MM.1S (cell line): Measurements from ENCODE around the gene TBCA.

ENCODE experiments used
- DNase-seq: peaks from one replicate; pipeline ENCODE4 v3.0.0-alpha.2; 2015
- H2AFZ ChIP-seq: fragments of 300-600 bp; sonication (generic); 2 replicates; pipeline ENCODE4 v1.6.0; 2016; ENCODE audit warnings: antibody characterized with exemption, low read length
- H3F3A ChIP-seq: fragments of 300-600 bp; sonication (generic); 2 replicates; pipeline ENCODE4 v1.6.1; 2016; ENCODE audit warnings: mild to moderate bottlenecking, antibody characterized with exemption, low read length, moderate library complexity, mixed read lengths; ENCODE audit not compliant: insufficient read depth
- H3K27ac ChIP-seq: fragments of 300-600 bp; sonication (generic); 2 replicates; pipeline ENCODE4 v1.5.1; 2016; ENCODE audit warnings: mild to moderate bottlenecking, low read length
- H3K27me3 ChIP-seq: fragments of 300-600 bp; sonication (generic); replicated peaks from 2 replicates; pipeline ENCODE4 v1.6.0; 2016; ENCODE audit warnings: low read length; ENCODE audit not compliant: insufficient read depth
- H3K36me3 ChIP-seq: fragments of 300-600 bp; sonication (generic); replicated peaks from 2 replicates; pipeline ENCODE4 v1.6.1; 2016; ENCODE audit warnings: mild to moderate bottlenecking, low read length, mixed read lengths; ENCODE audit not compliant: insufficient read depth
- H3K4me1 ChIP-seq: fragments of 300-600 bp; sonication (generic); 2 replicates; pipeline ENCODE4 v1.6.1; 2016; ENCODE audit warnings: low read length, mixed read lengths
- H3K4me2 ChIP-seq: fragments of 300-600 bp; sonication (generic); 2 replicates; pipeline ENCODE4 v1.6.0; 2016; ENCODE audit warnings: low read depth, low read length
- H3K4me3 ChIP-seq: fragments of 300-600 bp; sonication (generic); 2 replicates; pipeline ENCODE4 v1.5.1; 2016; ENCODE audit warnings: low read length, mixed read lengths
- H3K79me2 ChIP-seq: fragments of 300-600 bp; sonication (generic); 2 replicates; pipeline ENCODE4 v1.6.1; 2016; ENCODE audit warnings: mixed run types, low read length, mixed read lengths
- H3K9ac ChIP-seq: fragments of 300-600 bp; sonication (generic); 2 replicates; pipeline ENCODE4 v1.6.1; 2016; ENCODE audit warnings: low read length, mixed read lengths
- H3K9me2 ChIP-seq: fragments of 300-600 bp; sonication (generic); replicated peaks from 2 replicates; pipeline ENCODE4 v1.6.1; 2016; ENCODE audit warnings: mild to moderate bottlenecking, low read length, mixed read lengths; ENCODE audit not compliant: insufficient read depth
- H3K9me3 ChIP-seq: fragments of 300-600 bp; sonication (generic); replicated peaks from 2 replicates; pipeline ENCODE4 v1.6.1; 2016; ENCODE audit warnings: mild to moderate bottlenecking, low read length, mixed read lengths; ENCODE audit not compliant: insufficient read depth
- H4K20me1 ChIP-seq: fragments of 300-600 bp; sonication (generic); 2 replicates; pipeline ENCODE4 v1.6.1; 2016; ENCODE audit warnings: mild to moderate bottlenecking, low read length, moderate library complexity, mixed read lengths; ENCODE audit not compliant: insufficient read depth
- EZH2 ChIP-seq: fragments of 300-600 bp; sonication (generic); optimal IDR thresholded peaks from 2 replicates; pipeline ENCODE3; 2017; ENCODE audit warnings: low read depth, mild to moderate bottlenecking, antibody characterized with exemption, low read length, mixed read lengths
- EZH2phosphoT487 ChIP-seq: fragments of 300-600 bp; sonication (generic); IDR thresholded peaks from 2 replicates; pipeline ENCODE4 v1.6.1; 2018; ENCODE audit warnings: antibody characterized with exemption, low read length
- TF ChIP-seq, protein P1 (sequence below): fragments of 300-600 bp; sonication (generic); IDR thresholded peaks from 2 replicates; pipeline ENCODE4 v1.5.1; 2016; ENCODE audit warnings: antibody characterized with exemption, low read length, mixed read lengths

Gene TBCA

DNA sequence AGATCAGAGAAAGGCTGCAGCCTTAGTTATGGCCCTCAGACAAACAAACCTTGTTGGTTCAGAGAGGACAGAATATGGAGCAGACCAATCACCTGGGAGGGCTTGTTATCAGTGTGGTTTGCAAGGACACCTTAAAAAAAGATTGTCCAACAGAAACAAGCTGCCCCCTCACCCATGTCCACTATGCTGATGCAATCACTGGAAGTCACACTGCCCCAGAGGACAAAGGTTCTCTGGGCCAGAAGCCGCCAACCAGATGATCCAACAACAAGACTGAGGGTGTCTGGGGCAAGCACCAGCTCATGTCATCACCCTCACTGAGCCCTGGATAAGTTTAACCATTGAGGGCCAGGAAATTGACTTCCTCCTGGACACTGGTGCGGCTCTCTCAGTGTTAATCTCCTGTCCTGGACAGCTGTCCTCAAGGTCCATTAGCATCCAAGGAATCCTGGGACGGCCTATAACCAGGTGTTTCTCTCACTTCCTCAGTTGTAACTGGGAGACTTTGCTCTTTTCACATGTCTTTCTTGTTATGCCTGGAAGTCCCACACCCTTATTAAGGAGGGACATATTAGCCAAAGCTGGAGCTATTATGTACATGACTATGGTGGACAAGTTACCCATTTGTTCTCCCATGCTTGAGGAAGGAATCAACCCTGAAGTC lies 36.9 kb upstream of the TBCA start:
- Histone ChIP-seq H3K9ac (no peak overlapping the region), H3K9me2 (no peaks in the 10 kb centered on the region), H2AFZ (no peak overlapping the region), H3K27ac (no peak overlapping the region), H3K4me2 (no peak overlapping the region), H3K79me2 (no peaks in the 10 kb centered on the region), H3F3A (no peaks in the 10 kb centered on the region), H3K27me3 (no peaks in the 10 kb centered on the region), H3K4me1 (no peaks in the 10 kb centered on the region), H3K9me3 (no peaks in the 10 kb centered on the region), H3K4me3 (no peak overlapping the region), H4K20me1 (no peaks in the 10 kb centered on the region), H3K36me3 (no peaks in the 10 kb centered on the region)
- TF ChIP-seq, protein P1, sequence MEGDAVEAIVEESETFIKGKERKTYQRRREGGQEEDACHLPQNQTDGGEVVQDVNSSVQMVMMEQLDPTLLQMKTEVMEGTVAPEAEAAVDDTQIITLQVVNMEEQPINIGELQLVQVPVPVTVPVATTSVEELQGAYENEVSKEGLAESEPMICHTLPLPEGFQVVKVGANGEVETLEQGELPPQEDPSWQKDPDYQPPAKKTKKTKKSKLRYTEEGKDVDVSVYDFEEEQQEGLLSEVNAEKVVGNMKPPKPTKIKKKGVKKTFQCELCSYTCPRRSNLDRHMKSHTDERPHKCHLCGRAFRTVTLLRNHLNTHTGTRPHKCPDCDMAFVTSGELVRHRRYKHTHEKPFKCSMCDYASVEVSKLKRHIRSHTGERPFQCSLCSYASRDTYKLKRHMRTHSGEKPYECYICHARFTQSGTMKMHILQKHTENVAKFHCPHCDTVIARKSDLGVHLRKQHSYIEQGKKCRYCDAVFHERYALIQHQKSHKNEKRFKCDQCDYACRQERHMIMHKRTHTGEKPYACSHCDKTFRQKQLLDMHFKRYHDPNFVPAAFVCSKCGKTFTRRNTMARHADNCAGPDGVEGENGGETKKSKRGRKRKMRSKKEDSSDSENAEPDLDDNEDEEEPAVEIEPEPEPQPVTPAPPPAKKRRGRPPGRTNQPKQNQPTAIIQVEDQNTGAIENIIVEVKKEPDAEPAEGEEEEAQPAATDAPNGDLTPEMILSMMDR: no peak
- TF ChIP-seq EZH2: no peak
- TF ChIP-seq EZH2phosphoT487: no peak
- no peak for DNase-seq

DNA sequence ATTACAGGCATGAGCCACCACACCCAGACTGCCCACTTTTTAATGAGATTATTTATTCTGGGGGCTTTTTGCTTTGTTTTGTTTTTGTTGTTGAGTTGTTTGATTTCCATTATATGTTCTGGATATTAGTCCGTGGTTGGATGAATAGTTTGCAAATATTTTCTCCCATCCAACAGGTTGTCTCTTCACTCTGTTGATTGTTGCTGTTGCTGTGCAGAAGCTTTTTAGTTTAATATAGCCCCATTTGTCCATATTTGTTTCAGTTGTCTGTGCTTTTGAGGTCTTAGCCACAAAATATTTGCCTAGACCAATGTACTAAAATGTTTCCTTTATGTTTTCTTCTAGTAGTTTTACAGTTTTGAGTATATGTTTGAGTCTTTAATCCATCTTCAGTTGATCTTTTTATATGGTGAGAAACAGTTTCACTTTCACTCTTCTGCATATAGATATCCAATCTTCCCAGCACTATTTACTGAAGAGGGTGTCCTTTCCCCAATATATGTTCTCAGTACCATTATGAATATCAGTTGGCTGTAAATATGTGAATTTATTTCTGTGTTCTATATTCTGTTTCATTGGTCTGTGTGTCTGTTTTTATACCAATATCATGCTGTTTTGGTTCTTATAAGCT lies 30.2 kb upstream of the TBCA start:
- peak overlapping the region; percentile 30 for H3K4me2 ChIP-seq

DNA sequence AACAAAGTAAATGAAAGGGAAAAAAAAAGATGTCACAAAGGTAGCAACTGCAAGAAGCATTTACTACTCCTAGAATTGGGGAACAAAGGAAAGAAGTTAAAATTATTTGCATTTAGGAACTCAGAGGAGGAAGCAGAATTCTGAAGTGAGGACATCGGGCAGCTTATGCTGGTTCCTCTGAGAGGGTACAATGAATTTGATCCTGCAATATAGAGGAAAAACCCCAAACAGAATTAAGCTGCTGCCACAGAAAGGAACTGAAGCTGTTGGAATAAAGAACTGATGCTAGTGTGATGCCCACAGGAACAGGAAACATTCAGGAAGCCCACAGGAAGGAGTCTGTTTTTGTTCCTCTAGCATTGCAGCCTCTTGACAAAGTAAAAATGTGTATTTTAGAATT lies 22.3 kb upstream of the TBCA start:
- H3K9me3 ChIP-seq: no peaks in the 10 kb centered on the region
- TF ChIP-seq, protein P1: no peak
- TF ChIP-seq EZH2: no peak
- no peak for TF ChIP-seq EZH2phosphoT487
- no peak overlapping the region for H3K4me2 ChIP-seq

More for the DNA sequence above, 30.2 kb upstream of the TBCA start:
- no peaks in the 10 kb centered on the region for H3K79me2 ChIP-seq
- DNase-seq: peak; percentile 31
- TF ChIP-seq EZH2: no peak
- TF ChIP-seq, protein P1: no peak
- TF ChIP-seq EZH2phosphoT487: no peak
- no peak overlapping the region for H3K4me3 ChIP-seq
- H3K9me2 ChIP-seq: no peaks in the 10 kb centered on the region
- no peaks in the 10 kb centered on the region for H3F3A ChIP-seq
- no peaks in the 10 kb centered on the region for H3K27me3 ChIP-seq
- no peaks in the 10 kb centered on the region for H3K4me1 ChIP-seq
- H4K20me1 ChIP-seq: no peaks in the 10 kb centered on the region
- no peak overlapping the region for H3K9ac ChIP-seq
- no peaks in the 10 kb centered on the region for H3K9me3 ChIP-seq
- no peak overlapping the region for H3K27ac ChIP-seq
- no peaks in the 10 kb centered on the region for H3K36me3 ChIP-seq
- peak overlapping the region; percentile 13; the same call in 1 of the 2 replicates for H2AFZ ChIP-seq

More for the DNA sequence above, 22.3 kb upstream of the TBCA start:
- Histone ChIP-seq H3K4me3 (no peak overlapping the region), H2AFZ (no peak overlapping the region), H3K79me2 (no peaks in the 10 kb centered on the region), H3K4me1 (no peaks in the 10 kb centered on the region), H3K27ac (no peak overlapping the region), H3F3A (no peaks in the 10 kb centered on the region), H4K20me1 (no peaks in the 10 kb centered on the region), H3K27me3 (no peaks in the 10 kb centered on the region), H3K9ac (no peak overlapping the region), H3K9me2 (no peaks in the 10 kb centered on the region), H3K36me3 (no peaks in the 10 kb centered on the region)
- DNase-seq: no peak
